HG03432 (cell line): Measurements from ENCODE around the gene LTC4S.
"Not testable (repeated sequence)": the region's sequence is repeated elsewhere in the genome, so short reads cannot be mapped to it uniquely, and the experiment has no call there.

ENCODE experiments used
- ATAC-seq: cut with Tn5 transposase; IDR thresholded peaks from one replicate; pipeline ENCODE4 v1.9.1; 2021; ENCODE audit warnings: mild to moderate bottlenecking, moderate library complexity; ENCODE audit not compliant: unreplicated experiment

The LTC4S gene, protein sequence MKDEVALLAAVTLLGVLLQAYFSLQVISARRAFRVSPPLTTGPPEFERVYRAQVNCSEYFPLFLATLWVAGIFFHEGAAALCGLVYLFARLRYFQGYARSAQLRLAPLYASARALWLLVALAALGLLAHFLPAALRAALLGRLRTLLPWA

DNA sequence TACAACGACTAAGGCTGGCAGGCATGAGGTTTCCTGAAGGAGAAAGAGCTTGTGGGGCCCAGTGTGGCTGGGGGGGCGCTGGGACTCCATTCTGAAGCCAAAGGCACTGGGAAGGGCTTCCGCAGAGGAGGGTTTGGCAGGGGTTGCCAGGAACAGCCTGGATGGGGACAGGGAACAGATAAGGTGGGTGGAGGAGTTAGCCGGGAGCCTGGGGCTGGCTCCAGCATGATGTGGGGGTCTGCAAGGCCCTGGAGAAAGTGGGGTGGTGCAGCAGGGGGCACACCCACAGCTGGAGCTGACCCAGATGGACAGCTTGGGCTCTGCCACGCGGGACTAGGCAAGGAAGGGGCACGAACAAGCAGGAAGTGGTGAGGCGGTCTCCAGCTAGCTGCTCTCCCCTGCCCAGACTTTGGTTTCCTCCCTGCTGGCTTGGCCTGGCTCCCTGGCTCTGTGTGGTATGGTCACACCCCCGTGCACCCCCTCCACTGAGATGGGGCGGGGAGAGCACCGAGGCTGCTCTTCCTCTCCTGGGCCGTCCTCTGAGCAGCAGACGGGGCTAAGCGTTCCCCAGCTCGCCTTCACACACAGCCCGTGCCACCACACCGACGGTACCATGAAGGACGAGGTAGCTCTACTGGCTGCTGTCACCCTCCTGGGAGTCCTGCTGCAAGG is at the start of gene LTC4S:
LTC4S (plus strand) TSS at position 519 of the 672 bp plus-strand sequence; CDS start at position 614, 95 bp downstream.
- ATAC-seq: no peak

DNA sequence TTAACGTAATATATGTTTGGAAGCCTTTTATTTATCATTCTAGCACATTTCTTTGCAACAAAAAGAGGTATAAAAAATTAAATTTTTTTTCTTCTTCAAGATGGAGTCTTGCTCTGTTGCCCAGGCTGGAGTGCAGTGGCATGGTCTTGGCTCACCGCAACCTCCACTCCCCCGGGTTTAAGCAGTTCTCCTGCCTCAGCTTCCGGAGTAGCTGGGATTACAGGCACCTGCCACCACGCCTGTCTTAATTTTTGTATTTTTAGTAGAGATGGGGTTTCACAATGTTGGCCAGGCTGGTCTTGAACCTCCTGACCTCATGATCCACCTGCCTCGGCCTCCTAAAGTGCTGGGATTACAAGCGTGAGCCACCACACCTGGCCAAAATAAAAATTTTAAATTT is 49.7 kb upstream of the LTC4S start:
- ATAC-seq: not testable (repeated sequence)

DNA sequence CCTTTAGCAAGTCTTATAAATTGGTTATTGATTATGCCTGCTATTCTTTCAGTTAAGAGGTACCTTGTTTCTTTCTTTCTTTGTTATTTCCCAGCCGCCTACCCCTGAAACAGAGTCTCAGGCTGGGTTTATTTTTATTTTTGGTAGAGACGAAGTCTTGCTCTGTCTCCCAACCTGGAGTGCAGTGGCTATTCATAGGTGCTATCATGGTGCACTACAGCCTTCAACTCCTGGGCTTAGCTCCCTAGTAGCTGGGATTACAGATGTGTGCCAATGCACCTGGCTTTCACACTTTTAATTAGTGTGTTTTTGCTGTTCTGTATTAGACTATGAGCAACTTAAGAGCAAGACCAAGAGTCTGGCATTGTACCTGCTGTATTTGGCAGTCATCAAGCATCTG is 46.9 kb upstream of the LTC4S start:
- ATAC-seq: no peak

GRCh38 chr5:179747811-179748210 is 46.0 kb upstream of the LTC4S start:
- ATAC-seq: no peak

DNA sequence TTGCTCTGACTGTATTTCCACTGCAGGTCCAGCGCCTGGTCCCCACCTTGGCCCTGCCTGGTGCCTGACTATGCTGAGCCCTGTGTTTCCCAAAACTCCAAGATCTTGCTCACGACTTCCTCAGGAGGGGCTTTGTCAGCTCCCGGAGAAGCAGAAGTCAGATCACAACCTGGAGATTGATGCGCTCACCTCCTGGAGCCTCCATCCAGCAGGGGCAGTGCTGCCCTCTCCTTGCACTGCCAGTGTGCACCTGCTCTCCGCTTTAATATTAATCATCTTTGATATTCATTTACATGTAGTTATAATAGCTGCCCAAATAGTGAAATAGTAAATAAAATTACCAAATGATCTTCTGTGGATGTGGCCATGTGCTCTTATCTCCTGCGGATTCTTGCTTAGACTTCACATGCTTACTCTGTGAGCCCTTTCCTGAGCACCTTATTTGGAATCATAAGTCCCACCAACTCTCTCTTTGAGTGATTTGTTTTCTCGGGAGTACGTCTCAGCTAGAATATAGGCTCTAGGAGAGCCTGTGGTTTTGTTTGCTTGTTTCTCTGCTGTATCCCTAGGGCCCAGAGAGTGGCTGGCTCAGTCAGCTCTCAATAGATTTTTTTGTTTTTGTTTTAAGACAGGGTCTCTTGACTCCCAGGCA is 43.8 kb upstream of the LTC4S start:
- no peak for ATAC-seq

DNA sequence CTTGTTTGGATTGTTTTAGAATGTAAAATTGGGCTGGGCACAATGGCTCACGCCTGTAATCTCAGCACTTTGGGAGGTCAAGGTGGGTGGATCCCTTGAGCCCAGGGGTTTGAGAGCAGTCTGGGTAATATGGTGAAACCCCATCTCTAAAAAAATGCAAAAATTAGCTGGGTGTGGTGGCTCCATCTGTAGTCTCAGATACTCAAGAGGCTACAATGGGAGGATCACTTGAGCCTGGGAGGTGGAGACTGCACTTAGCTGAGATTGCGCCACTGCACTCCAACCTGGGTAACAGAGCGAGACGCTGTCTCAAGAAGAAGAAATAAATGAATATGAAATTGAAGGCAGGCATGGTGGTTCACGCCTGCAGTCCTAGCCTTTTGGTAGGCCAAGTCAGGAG is 39.8 kb upstream of the LTC4S start:
- ATAC-seq: no peak

- ATAC-seq: no peak
Measured at GRCh38 chr5:179755022-179755421, 38.8 kb upstream of the LTC4S start.

GRCh38 chr5:179758955-179759354 is 34.8 kb upstream of the LTC4S start:
- ATAC-seq: no peak

GRCh38 chr5:179759581-179760551 is 33.9 kb upstream of the LTC4S start:
- ATAC-seq: peak; percentile 57

DNA sequence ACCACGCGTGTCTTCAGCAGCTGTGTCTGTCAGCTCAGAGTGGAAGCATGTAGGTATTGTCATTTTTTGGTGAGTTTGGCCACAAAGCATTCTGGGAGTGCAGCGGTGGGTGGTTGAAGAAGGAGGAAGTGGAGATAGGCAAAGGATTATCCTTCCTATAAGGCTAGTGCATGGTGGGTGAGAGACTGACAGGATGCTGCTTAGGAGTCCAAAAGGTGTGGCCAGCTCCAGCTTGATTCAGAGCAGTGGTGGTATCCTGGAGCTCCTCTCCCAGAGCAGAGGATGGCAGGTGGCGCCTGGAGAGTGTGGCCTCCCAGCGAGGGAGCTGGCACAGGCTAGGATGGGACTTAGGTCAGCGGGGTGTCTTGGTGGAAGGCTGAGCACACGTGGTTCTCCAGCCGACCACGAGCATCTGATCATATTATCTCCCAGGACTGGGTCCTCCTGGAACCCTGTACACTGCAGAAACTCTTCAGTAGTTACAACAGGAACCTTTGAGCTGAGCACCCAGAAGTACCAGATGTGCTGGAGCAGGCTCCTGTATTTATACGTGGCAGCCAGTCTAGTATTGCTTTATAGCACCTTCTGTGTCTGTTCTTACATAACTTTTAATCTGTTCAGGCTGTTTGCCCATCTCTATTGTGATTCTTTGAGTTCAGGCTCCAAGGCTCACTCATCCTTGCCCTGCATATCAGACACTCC is 31.6 kb upstream of the LTC4S start:
- peak; percentile 38 for ATAC-seq

DNA sequence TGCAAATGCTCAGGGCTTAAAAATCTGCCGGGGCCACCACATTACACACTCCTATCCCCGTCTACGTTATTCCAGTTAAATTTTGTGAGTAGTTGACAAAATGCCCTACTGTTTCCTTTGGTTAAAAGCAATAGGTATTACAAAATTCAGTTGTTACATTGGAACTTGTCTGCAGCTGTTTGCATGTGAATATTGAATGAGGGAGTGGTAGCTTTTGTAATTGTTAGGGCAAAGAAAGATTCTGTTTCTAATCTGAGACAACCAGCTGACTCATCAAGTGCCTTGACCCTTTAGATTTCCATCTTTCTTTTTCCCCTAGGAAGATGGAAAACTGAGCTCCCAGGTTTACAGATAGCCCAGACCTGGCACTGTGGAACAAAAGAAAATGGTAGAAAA is 31.0 kb upstream of the LTC4S start:
- no peak for ATAC-seq

GRCh38 chr5:179763215-179763945 is 30.4 kb upstream of the LTC4S start:
- peak; percentile 56 for ATAC-seq

DNA sequence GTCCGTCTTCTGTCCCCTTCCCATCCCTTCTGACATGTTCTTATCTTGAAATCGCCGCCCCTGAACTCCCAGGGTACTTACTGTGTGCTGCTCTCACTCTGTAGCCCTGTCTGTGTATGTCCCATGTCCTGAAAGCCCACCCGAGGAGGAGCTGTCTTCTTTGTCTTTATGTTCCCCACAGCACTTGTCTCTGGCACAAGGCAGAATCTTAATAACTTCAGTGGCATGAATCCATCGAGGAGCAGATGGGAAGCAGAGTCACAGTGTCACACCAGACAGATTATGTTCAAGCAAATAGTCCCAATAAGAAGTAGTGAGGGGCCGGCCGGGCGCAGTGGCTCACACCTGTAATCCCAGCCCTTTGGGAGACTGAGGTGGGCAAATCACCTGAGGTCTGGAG is 29.7 kb upstream of the LTC4S start:
- no peak for ATAC-seq

DNA sequence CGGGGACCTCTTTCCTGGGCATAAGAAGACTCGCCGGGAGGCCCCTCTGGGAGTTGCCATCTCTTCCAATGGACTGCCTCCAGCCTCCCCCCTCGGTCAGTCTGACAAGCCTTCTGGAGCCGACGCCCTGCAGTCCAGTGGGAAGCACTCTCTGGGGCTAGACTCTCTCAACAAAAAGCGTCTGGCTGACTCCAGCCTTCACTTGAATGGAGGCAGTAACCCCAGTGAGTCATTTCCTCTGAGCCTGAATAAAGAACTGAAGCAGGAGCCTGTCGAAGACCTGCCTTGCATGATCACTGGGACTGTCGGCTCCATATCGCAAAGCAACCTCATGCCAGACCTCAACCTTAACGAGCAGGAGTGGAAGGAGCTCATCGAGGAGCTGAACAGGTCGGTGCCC is 28.4 kb upstream of the LTC4S start:
- ATAC-seq: no peak

- no peak for ATAC-seq
Measured at GRCh38 chr5:179766021-179766725, 27.6 kb upstream of the LTC4S start.

GRCh38 chr5:179766726-179767455 is 26.9 kb upstream of the LTC4S start:
- no peak for ATAC-seq

DNA sequence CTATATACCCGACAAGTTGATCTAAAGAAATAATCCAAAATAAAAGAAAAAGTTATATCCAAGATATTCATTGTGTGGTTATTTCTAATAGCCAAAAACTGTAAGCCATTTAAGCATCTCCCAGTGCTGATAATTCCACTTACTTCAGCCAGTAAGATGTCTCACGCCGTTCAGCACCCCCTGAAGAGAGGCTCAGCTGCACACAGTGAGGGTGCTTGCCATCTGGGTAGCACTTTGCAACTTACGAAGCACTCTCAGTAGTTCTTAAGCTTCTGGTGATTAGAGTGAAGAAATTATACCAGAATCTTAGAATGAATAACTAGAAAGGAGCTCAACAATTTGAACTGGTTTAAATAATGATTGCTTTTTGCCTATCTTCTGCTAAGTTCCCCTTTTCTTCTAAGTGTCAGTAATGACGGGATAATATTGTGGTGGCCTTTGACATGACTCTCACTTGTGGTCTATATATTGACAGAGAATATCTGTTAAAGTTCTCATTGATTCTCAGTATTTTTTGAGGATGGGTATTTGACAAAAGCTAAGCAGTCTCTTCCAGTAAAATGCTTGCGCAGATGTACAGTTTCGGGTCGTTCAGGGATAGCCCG is 26.2 kb upstream of the LTC4S start:
- no peak for ATAC-seq
